Measurements from ENCODE around the gene CHD2.

Gene CHD2

DNA sequence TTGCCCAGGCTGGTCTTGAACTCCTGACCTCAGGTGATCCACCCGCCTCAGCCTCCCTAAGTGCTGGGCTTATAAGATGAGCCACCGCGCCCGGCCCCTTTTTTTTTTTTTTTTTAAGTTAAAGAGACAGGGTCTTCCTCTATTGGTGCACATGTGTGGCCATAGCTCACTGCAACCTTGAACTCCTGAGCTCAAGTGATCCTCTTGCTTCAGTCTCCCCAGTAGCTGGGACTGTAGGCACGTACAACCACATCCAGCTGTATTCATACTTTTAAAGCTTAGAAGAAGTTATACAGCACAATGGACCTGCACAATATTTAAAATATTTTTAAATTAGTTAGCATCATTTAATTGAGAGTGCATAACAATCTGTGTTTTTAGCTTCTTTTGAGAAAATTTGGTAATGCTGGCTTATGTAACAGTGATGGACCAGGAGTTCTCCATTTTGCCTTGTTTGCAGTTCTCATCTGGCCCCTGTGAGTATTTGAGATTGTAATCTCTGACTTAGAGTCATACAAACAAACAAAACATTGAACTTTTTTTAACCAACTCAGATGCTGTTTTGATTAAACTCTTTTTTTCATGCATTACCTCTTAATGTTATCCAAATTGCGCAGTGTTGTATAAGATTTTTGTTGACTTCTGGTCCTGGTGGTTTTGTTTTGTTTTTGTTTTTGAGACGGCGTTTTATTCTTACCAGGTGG is 33.0 kb downstream of the CHD2 start:
- no peak for DNase-seq

DNA sequence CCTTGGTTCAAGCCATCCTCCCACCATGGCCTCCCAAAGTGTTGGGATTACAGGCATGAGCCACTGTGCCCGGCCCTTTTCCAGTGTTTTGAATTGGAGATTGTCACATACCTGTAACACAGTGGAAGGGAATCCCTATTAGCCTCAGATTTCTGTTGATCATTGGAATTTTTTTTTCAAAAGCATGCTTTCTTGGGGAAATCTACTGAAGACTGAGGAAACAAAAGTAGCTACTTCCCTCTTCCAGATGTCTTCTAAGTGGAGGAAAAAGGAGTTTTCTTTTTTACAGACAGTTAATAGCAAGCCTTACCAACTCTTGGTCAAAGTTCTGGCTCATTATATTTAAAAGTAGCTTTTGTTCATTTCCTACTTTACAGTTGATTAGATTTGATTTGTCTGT is 33.7 kb downstream of the CHD2 start:
- no peak for DNase-seq

DNA sequence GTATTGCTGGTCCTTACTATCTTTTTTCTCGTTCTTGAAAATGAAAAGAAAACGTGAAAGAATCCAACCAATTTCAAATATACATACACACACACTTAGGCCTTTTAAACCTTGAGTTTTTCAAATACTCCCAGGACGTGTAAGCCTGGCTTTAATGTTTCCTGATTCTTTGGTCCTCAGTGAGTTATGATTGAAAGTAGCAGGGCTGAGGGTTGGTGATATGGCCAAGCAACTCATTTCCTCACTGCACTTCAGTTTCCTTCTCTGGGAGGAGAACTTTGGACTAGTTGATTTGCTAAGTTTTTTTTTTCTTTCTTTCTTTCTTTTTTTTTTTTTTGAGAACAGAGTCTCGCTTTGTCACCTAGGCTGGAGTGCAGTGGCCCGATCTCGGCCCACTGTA is 34.6 kb downstream of the CHD2 start:
- DNase-seq: no peak

DNA sequence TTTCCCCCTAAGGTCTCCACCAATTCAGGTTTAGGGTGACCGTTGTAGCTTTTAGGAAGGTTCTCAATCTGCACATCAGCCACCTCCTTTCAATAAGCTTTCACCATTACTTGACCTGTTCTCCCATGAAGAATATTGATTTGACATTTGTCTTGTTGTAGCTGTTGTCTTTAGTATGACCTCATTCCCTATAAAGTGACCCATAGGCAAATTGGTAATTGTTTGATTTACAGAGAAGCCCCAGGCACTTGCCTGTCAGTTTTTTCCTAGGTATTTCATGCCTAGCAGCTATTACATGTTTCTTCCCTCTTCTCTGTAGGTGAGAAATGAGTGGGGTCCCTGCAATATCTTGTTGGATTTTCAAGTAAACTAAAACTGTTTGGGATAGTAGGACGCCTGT is 36.0 kb downstream of the CHD2 start:
- DNase-seq: no peak

DNA sequence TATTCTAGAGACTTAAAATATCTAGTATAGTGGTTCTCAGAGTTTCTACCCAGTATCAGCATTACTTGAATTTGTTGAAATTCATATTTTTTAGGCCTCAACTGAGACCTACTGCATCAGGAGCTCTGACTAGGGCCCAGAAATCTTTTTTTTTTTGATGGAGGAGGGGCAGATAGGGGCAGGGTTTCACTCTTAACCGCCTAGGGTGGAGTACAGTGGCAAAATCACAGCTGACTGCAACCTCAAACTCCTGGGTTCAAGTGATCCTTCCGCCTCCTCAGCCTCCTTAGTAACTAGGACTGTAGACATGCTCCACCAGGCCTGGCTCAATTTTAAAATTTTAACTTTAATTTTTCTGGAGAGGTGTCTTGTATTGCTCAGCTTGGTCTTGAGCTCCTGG is 36.6 kb downstream of the CHD2 start:
- DNase-seq: no peak

DNA sequence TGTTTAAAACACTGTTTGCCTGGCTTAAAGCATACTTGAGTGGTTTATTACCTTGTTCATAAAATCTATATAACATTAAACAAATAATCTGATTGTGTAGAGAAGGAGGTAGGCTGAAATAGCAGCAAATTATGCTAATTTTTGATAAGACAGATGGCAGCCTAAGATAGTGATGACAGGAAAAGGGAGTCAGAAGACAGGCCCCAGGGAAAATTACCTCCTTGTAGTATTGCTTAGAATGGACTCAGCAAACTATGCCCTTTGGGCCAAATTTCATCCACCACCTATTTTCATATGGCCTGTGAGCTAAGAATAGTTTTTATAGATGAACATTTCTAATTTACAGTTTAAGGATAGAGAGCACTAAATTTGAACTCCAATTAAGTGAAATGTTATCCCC is 37.8 kb downstream of the CHD2 start:
- DNase-seq: no peak

DNA sequence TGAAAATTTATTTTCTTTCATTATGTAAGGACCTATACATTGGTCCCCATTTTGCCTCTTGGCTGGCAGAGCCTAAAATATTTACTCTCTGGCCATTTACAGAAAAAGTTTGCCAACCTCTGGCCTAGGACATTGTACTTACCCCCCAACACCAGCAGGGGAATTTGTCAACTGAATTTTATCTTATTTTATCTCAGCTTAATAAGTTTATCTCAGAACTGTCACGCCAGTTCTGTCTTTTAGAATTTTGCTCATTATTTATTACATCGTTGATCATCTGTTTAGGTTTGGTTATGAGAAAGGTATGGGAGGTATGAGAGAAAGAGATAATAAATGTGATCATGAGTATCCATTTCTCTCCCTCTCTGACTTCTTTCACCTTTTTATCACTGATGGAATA is 38.3 kb downstream of the CHD2 start:
- DNase-seq: no peak

DNA sequence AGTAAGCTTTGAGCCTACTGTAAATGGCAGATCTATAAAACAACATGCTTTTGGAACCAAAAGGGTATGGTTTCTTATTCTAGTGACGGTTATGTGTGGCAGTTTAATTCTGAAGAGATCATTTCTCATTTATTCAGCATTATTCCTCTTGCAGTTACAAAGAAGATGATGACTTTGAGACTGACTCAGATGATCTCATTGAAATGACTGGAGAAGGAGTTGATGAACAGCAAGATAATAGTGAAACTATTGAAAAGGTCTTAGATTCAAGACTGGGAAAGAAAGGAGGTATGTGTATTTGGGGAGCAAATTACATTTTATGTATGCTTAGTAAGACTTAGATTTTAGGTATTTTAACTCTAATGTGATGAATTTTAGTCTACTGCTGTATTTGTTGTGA is 41.5 kb downstream of the CHD2 start:
- DNase-seq: no peak

DNA sequence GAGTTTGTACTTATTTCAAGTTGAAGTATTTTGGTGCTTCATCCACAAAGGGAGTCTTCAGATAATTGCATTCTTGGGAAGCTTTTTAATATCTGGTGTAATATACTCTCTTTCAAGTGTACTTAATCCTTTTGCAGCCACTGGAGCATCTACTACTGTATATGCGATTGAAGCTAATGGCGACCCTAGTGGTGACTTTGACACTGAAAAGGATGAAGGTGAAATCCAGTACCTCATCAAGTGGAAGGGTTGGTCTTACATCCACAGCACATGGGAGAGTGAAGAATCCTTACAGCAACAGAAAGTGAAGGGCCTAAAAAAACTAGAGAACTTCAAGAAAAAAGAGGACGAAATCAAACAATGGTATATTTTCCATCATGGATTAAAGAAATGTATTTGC is 42.6 kb downstream of the CHD2 start:
- no peak for DNase-seq

DNA sequence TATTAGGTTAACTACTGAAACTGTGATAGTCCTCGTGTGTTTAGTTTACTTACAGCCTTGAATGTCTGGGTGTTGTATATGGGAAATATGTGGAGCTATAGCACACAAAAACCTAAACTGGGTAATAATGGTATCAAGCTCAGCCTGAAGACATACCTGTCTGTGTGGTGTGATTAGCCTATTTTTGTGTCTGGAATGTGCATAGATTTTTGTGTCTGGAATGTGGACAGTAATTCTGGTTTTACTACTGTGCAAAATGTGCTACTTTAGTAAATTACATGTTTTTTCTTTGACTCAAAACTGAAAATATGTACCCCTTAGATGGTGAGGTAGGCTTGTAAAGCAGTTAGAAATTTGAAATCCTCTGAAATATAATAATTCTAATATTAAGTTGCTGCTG is 43.5 kb downstream of the CHD2 start:
- no peak for DNase-seq

DNA sequence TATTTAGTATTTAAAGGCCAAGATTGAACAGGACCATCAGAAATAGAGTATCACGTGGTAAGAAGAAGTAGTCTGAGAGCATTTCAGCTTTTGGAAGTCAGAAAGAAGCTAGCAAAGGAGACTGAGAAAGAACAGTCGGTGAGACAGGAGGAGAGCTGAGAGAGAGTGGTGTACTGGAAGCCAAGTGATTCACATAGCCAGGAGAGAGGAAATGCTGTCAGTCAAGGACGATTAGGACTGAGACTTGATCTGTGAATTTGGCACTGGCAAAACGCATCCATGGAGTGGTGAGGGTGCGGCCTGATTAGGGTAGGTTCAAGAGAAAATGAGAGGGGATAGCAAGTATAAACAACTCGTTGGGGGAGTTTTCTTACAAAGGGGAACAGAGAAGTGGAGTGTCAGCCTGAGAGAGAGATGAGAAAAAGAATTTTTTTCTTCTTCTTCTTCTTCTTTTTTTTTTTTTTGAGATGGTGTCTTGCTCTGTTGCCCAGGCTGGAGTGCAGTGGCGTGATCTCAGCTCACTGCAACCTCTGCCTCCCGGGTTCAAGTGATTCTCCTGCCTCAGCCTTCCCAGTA is 44.9 kb downstream of the CHD2 start:
- DNase-seq: no peak

DNA sequence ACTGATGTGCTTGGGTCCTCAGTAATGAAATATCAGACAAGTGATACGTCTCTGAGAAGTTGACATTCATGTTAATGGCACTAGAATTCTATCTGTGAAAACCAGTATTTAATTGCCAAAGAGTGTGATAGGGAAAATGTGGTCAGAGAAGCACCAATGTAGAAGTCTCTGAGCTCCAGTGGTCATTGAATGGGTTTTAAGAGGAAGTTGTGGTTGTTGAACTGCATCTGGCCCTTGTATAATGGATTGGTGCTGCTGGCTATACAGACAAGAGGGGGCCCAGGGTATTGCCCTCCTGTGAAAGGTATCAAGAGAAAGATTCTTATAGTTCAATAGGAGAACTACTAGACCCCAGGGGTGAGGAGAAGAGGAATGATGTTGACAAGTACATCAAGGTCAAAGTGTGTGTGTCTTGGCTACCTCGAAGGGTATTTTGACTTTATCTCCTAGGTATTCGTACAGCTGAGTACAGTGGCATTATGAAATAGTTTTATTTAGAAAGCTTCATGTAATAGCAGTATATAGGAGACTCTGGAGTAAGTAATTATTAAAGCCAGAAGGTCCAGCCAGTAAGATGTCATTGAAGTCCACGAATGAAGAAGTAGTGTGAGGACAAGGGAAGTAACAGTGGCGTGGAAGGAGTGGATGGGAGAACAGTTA is 47.1 kb downstream of the CHD2 start:
- DNase-seq: no peak

DNA sequence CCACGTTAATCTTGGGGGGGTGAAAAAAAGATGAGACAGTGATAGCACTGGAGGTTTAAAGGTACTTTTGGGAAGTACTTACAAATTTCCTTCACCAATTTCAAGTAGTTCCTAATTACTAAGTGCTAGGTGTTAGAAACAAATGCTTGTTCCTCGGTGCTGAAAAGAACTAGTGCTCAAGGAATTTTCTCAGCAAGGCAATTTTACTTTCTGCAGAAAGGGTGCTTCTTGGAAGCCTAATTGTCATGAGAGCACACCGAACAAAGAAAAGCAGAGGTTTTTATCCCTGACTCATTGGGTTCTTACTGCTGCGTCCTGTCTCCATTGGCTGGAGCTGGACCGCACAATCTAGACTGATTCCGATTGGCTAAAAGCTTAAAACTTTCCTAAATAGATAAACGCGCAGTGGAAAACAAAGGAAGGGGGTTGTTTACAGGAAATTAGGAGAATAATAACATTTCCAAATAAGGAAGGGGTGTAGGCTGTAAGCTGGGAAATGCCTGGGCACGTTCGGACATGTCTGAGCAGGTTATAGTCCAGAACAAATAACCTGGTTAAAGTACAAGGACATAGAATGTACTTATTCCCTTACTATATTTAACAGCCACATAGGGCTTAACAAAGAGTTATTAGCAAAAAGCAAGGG is 49.6 kb downstream of the CHD2 start:
- DNase-seq: no peak

DNA sequence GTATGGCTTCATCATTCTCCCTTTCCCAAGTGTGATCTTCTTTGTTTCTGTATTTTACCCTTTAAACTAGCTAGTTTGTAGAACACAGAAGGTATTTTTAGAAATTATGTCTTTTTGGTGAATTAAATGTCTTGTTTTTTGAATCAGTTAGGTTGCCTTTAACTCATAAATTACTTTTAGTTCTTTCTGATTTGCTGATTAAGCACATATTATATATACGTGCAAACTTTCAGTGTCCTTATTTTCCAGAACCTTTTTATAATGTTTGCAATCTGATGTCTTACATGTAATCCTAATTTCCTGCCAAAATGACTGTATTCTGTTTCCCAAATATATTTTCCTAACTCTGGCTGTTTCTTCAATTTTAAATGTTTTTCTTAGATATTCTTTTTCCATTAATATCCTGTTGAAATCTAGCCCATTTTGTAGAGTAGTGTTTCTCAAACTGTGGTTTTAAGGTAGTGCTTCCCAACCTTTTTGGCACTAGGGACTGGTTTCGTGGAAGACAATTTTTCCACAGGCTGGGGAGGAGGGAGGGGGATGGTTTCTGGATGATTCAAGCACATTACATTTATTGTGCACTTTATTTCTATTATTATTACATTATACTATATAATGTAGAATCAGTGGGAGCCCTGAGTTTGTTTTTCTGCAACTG is 51.8 kb downstream of the CHD2 start:
- no peak for DNase-seq

DNA sequence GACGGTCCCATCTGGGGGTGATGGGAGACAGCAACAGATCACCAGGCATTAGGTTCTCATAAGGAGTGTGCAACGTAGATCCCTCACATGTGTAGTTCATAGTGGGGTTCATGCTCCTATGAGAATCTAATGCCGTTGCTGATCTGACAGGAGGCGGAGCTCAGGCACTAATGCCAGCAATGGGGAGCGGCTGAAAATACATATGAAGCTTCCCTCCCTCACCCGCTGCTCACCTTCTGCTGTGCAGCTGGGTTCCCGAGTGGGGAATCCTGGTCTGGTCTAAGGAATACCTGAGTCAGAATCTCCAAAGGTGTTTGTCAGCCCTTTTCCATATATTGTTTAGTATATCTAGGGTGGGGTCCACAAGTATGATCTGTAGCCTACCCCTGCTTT is 52.3 kb downstream of the CHD2 start:
- no peak for DNase-seq

DNA sequence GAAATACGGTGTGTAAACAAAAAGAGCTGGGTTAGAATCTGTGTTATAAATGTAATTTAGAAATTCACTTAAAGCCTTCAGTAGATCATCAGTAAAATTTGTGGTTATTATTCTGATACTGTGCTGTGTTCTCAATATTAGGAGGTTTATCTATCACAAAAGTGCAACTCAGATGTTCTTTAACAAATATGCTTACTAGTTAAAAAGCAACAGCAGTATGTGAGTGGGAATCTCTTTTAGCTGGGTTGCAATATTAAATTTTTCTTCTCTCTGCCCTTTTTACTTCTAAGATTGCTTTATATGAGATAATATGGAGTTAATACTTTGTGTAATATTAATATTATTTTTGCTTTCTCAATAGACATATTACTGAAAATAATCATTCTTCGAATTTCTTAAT is 53.4 kb downstream of the CHD2 start:
- no peak for DNase-seq

DNA sequence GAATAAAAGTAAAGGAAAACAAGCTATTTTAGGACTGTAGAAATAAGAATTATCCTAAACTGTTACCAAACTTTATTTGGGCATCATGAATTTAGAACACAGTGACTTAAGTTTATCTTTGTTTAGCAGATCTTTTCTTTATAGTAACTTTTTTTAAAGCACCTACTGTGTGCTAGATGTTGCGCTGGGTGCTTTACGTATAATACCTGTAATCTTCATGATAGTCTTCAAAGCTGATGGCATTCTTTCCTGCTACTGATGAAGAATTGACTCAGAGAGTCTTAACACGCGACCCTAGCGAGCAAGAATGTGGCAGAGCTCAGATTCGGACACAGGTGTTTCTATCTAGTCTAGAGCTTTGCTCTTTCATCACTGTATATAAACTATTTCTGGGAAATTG is 53.9 kb downstream of the CHD2 start:
- no peak for DNase-seq

DNA sequence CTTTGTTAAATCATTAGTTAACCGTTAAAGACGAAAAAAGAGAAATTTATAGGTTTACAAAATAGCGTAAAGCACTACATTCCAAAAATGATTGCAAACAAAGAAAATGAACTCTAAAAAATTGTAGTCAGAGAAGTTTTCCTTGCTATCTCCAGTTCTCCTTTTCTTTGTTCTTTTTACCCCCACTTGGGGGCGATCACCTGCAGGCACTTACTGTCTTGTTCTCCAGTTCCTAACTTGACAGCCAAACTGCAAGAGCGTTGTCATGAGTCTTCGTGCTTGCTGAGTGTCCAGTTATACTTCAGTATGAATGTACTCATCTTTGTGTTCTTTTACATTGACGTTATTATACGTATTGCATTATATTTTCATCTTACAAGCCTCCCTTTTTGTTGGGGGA is 54.5 kb downstream of the CHD2 start:
- no peak for DNase-seq

DNA sequence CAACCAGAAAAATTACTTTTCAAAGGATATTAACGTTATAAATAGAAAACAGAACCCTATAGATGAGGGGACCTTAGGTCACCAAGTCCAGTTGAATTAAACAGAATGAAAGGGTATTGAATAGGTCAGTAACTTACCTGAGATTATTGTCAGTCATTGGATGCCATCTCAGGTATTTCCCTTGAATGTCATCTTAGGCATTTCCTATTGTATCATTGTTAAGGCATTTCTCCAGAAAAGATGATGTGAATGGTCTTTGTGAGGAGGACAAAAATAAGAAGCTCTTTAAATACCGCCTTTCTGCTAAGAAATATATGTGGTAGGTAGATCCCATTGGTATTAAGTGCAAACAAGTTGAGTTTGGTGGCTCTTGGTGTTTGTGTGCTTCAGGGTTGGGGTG is 55.6 kb downstream of the CHD2 start:
- no peak for DNase-seq

DNA sequence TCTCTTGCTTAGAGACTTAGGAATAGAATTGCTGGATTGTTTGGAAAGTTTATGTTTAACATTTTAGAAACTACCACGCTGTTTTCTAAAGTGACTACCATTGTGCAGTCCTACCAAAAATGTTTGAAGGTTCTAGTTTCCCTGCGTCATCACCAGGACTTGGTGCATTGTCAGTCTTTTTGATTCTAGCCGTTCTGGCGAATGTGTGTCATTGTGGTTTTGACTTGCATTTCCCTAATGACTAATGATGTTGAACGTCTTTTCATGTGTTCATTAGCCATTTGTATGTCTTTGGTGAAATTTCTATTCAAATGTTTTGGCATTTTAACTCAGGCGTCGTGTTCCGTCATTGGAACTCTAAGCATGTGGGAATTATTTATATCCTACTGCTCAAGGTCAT is 58.0 kb downstream of the CHD2 start:
- no peak for DNase-seq

DNA sequence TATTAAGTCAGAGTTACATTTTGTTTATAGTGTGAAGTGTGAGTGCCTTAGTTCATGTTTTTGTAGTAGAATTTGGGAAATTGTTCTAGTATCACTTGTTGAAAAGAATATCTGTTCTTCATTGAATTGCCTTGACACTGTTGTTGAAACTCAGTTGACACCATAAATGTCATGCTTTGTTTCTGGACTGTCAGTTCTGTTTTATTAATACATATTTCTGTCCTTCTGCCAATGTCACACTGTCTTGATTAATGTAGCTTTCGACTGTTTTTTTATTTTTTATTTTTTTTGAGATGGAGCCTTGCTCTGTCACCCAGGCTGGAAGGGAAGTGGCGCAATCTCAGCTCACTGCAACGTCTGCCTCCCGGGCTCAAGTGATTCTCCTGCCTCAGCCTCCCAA is 59.1 kb downstream of the CHD2 start:
- no peak for DNase-seq

DNA sequence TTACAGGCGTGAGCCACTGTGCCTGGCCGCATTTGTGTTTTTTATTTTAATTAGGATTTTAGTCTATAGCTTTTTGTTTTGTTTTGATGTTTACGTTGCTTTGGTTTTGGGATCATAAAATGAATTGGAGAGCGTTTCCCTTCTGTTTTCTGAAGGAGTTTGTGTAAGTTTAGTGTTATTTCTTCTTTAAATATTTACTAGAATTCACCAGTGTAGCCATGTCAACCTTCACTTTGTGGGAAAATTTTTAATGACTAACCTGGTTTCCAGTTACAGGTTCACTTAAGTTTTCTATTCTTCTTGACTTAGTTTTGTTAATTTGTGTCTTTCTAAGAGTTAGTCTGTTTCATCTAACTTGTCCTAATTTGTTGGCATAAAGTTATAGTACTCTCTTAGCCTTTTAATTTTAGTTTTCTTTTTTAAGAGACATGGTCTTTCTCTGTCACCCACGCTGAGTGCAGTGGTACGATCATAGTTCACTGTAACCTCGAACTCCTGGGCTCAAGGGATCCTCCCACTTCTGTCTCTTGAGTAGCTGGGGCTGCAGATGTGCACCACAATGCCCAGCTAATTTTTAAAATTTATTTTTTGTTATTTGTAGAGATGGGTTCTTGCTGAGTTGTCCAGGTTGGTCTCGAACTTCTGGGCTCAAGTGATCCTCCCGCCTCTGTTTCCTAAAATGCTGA is 61.0 kb downstream of the CHD2 start:
- no peak for DNase-seq

DNA sequence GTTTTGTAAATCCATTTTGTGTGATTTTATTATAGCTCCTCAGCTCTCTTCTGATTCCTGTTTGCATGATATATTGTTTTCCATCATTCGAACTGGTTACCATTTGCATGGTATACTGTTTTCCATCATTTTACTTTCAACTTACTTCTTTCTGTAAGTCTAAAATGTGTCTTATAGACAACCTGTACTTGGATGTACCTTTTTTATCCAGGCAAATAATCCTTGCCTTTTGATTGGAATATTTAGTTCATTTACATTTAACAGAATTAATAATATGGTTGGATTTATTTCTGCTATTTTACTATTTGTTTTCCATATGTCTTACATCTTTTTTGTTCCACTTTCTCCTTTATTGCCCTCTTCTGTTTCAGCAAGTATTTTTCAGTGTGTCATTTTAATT is 62.8 kb downstream of the CHD2 start:
- no peak for DNase-seq
